Peyer's patch (tissue), 4 donors: ENCODE results near the gene TMEM187. TPM values are rescaled to one million over a fixed set of nuclear protein-coding genes. Genes with fewer than 3 reads are reported as not detected.

Experiments used
- DNase-seq, 3 donors: peaks; one replicate each; pipeline ENCODE4 v3.0.0-alpha.2; 2017 to 2019
- H3K27ac ChIP-seq, 4 donors: fragments of 200-600 bp; sonication (generic); one replicate each; pipeline ENCODE4 v1.5.1; 2016 to 2019
- H3K27me3 ChIP-seq, 2 donors: fragments of 200-600 bp; sonication (generic); one replicate each; pipeline ENCODE4 v1.5.1; 2019
- H3K36me3 ChIP-seq, 3 donors: fragments of 200-600 bp; sonication (generic); one replicate each; pipeline ENCODE4 v1.5.1; 2016 to 2019
- H3K4me1 ChIP-seq, 4 donors: fragments of 200-600 bp; sonication (generic); one replicate each; pipeline ENCODE4 v1.5.1; 2016 to 2019
- H3K4me3 ChIP-seq, 4 donors: fragments of 200-600 bp; sonication (generic); 1 replicate in 3 of 4; 2 replicates in 1 of 4; pipeline ENCODE4 v1.5.1; 2016 to 2019; ENCODE audit warnings: mild to moderate bottlenecking in 1 of 4
- H3K9me3 ChIP-seq, 4 donors: fragments of 200-600 bp; sonication (generic); one replicate each; pipeline ENCODE4 v1.5.1; 2016 to 2019; ENCODE audit warnings: mild to moderate bottlenecking in 1 of 4
- POLR2A ChIP-seq, 2 donors: fragments of 450-650 bp; IDR thresholded peaks; one replicate each; pipeline ENCODE4 v1.5.1; 2017; ENCODE audit warnings: antibody characterized with exemption in 2 of 2, mild to moderate bottlenecking in 2 of 2, moderate library complexity in 2 of 2
- total RNA-seq, 4 donors: library from RNA; depleted of rRNA; stranded (reverse); fragments of >200 nt; gene quantifications; one replicate each; pipeline ENCODE4 v1.1.0, GENCODE V29; 2016
- TF ChIP-seq, protein P1 (sequence below), 6 experiments: fragments of 450-650 bp in 4 of 6; fragments of 200-600 bp in 2 of 6; sonication (generic) in 1 of 6; IDR thresholded peaks; one replicate each; pipeline ENCODE4 v1.5.1; 2017 to 2019; ENCODE audit warnings: antibody characterized with exemption in 6 of 6, mild to moderate bottlenecking in 3 of 6, moderate library complexity in 1 of 6

Gene TMEM187
- total RNA-seq, 4 donors from 2014 or later: 10.7 to 32.6 (median 12.8) TPM

DNA sequence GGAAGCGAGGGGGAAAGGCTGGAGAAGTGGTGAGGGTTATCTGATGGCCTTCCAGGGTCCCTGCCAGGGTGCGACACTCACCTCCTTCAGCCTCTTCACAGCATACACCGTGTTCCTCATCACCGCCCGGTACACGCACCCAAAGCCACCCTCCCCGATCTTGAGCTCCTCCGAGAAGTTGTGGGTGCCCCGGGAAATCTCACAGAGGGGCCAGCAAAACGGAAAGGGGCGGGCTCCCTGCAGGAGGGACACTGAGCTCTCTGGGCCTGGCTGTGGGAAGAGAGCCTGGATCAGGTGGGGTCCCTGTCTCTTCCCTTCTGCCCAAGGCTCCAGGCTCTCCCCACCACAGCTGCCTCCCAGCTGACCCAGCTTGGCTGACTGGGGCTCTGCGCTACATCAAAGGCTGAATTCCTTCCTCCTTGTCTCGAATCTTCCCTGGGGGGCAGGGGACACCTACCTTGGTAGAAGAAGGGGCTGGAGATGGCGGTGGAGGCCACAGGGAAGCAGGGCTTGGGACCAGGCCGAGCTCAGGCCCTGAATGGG is 46.0 kb downstream of the TMEM187 start:
- H3K9me3 ChIP-seq: no peaks in the 10 kb centered on the region
- no peak for DNase-seq
- H3K4me3 ChIP-seq: peak overlapping the region; percentile 49 to 69 (median 62)
- H3K27me3 ChIP-seq: no peaks in the 10 kb centered on the region
- TF ChIP-seq, protein P1, sequence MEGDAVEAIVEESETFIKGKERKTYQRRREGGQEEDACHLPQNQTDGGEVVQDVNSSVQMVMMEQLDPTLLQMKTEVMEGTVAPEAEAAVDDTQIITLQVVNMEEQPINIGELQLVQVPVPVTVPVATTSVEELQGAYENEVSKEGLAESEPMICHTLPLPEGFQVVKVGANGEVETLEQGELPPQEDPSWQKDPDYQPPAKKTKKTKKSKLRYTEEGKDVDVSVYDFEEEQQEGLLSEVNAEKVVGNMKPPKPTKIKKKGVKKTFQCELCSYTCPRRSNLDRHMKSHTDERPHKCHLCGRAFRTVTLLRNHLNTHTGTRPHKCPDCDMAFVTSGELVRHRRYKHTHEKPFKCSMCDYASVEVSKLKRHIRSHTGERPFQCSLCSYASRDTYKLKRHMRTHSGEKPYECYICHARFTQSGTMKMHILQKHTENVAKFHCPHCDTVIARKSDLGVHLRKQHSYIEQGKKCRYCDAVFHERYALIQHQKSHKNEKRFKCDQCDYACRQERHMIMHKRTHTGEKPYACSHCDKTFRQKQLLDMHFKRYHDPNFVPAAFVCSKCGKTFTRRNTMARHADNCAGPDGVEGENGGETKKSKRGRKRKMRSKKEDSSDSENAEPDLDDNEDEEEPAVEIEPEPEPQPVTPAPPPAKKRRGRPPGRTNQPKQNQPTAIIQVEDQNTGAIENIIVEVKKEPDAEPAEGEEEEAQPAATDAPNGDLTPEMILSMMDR (IDR thresholded peaks at IDR 0.05): no peak
- no peak for TF ChIP-seq POLR2A (IDR thresholded peaks at IDR 0.05)
- H3K4me1 ChIP-seq: no peaks in the 10 kb centered on the region
- peaks cover 0 to 25% (median 0%) of the 10 kb centered on the region in 3 donors for H3K36me3 ChIP-seq
- H3K27ac ChIP-seq: peak overlapping the region; percentile 81 to 92 (median 88)

DNA sequence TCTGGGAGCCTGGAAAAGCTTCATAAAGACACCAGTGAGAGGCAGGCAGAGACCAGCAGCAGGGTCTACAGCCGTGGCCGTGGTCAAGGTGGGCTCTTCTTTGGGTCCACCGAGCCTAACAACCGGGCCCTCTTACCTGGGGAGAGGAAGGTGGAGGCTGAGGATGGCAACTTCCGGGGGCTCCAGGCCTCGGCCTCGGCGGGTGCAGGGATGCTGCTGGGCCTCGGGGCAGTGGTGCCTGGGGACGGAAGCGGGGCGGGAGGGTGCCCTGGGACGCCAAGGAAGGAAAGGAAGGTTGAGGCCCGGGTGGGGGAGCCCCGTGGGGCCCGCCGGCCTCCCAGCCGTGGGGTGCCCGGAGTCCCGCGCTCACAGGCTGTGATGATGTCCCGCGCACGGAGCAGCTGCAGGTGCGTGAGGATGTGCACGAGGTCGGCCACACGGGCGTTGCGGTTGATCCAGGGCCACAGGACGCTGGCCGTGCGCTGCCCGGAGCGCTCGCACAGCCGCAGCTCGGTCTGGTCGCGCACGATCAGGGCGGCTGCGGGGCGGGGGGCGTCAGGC is 46.6 kb downstream of the TMEM187 start:
- no peak for DNase-seq
- no peaks in the 10 kb centered on the region for H3K27me3 ChIP-seq
- no peaks in the 10 kb centered on the region for H3K9me3 ChIP-seq

DNA sequence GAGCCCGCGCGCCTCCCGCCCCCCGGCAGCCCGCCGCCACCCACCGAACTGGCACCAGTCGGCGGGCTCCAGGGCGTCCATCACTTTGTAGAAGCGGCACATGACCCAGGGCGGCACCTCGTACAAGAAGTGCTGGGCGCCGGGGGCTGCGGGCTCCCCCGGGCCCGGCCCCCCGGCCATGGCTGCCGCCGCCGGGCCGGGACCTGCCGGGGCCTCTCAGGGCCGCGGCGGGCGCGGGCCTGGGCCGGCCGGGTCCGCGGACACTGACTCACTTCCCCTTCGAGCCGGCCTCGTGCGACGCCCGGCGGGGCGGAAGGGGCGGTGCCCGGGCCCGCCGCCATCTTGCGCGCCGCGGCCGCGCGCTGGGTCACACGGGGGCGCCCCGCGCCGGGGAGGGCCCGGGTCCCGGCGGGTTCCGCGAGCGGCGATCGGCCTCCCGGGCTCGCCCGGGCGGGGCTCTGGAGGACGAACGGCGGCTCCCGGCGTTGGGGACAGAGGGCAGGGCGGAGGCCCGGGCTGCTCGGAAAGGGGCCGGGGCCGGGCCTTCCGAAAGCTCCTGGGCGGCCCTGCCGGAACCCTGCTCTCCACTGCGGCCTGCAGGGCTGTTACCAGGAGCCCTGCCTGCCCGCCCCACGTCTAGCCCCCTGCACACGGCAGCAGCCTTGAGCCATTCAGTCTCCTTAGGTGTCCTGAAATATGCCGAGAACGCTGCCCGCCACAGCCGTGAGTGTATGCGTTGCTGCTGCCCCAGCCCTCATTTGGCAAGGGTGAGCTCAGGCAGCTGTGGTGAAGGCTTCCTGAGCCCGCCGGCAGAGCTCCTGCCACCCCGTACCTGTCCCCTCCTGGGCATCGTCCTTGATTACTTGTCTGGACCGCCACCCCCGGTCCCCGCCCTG is 47.3 kb downstream of the TMEM187 start, which contains the start of gene IRAK1:
IRAK1 (minus strand) TSS at position 270 of the 896 bp plus-strand sequence; CDS start at position 180, 90 bp downstream.
- TF ChIP-seq, protein P1 (IDR thresholded peaks at IDR 0.05): peak in 1 of 6 experiments; percentile 6
- TF ChIP-seq POLR2A (IDR thresholded peaks at IDR 0.05): peak in 1 of 2 donors; percentile 55
- no peaks in the 10 kb centered on the region for H3K9me3 ChIP-seq
- no peaks in the 10 kb centered on the region for H3K27me3 ChIP-seq
- H3K36me3 ChIP-seq: peaks cover 0 to 25% (median 0%) of the 10 kb centered on the region in 3 donors
- peak within 1 kb of the TSS; percentile 86 to 92 (median 88) for H3K27ac ChIP-seq
- H3K4me3 ChIP-seq: peak within 1 kb of the TSS; percentile 49 to 69 (median 62)
- peak; percentile 42 to 80 (median 75) for DNase-seq
- H3K4me1 ChIP-seq: no peaks in the 10 kb centered on the region

More for the DNA sequence above, 46.6 kb downstream of the TMEM187 start:
- TF ChIP-seq, protein P1 (IDR thresholded peaks at IDR 0.05): no peak
- no peak for TF ChIP-seq POLR2A (IDR thresholded peaks at IDR 0.05)
- H3K27ac ChIP-seq: peak overlapping the region; percentile 81 to 92 (median 88)
- no peaks in the 10 kb centered on the region for H3K4me1 ChIP-seq
- H3K36me3 ChIP-seq: peaks cover 0 to 25% (median 0%) of the 10 kb centered on the region in 3 donors
- H3K4me3 ChIP-seq: peak overlapping the region; percentile 49 to 69 (median 62)

DNA sequence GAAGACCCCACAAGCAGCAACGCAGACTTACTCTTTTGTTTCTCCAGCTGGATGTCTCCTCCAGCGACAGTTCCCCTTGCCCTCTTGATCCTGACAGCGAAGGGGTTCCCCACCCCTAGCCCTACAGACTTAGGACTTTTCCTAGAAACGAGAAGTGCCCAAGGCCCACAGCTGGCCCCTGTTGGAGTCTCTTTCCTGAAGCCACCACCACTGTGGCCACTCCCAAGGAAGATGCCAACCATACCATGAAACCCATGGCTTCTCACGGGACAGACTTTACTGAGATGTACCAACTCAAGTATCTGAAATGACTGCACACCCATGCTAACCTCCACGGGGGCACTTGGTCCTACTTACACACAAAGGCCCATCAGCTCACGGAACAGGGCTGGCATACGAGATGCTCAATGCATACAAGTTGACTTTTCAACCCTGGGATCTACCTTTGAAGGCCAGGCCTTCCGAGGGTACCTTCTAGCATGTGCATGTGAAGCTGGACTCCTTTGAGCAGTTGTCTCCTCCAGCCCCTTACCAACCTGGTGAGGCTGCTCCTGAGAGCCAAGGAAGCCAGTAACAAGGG is 48.1 kb downstream of the TMEM187 start:
- H3K27ac ChIP-seq: peak overlapping the region; percentile 86 to 92 (median 86)
- H3K4me1 ChIP-seq: no peaks in the 10 kb centered on the region
- DNase-seq: no peak
- H3K9me3 ChIP-seq: no peaks in the 10 kb centered on the region
- peaks cover 0 to 21% (median 0%) of the 10 kb centered on the region in 3 donors for H3K36me3 ChIP-seq
- no peak for TF ChIP-seq POLR2A (IDR thresholded peaks at IDR 0.05)
- TF ChIP-seq, protein P1 (IDR thresholded peaks at IDR 0.05): no peak
- peak overlapping the region; percentile 46 to 69 (median 58) for H3K4me3 ChIP-seq
- no peaks in the 10 kb centered on the region for H3K27me3 ChIP-seq

DNA sequence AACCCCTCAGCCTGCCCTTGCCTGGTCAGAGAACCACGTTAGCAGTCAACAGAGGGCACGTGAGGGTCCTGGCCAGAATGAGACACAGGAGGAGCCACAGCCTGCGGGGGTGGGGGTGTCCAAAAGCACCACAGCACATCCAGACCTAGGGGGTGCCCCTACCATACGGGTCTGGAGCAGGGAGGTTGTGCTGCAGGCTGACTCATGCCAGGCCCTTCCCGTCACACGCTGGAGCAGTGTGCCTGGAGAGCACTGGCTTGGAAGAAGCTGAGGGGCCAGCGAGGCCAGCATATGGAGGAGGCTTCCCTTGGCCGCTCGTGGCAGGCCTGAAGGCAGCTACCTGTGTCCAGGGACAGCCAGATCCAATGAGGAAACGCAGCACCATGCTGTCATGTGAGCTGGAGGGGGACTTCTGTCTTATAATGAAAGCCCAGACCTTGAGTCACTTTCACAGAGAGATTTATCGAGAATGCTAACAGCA is 48.6 kb downstream of the TMEM187 start:
- Histone ChIP-seq H3K4me1 (no peaks in the 10 kb centered on the region), H3K27me3 (no peaks in the 10 kb centered on the region), H3K27ac (peak overlapping the region in 3 of 4 donors; percentile 86 to 92 (median 87)), H3K4me3 (no peak overlapping the region), H3K36me3 (peaks cover 0 to 16% (median 0%) of the 10 kb centered on the region in 3 donors), H3K9me3 (no peaks in the 10 kb centered on the region)
- TF ChIP-seq POLR2A (IDR thresholded peaks at IDR 0.05): no peak
- TF ChIP-seq, protein P1 (IDR thresholded peaks at IDR 0.05): no peak
- DNase-seq: no peak
